PC-9 (cell line): ENCODE data around the gene C4BPA. TPM values are rescaled to one million over a fixed set of nuclear protein-coding genes. Genes with fewer than 3 reads are reported as not detected.

Experiments
- BruUV-seq: library from RNA; stranded (reverse); fragments of 400-500 nt; replicated peaks from 2 replicates; lab custom pipeline; 2021; lab: Mats Ljungman, UMichigan
- CTCF ChIA-PET: fragments of 300-600 bp; sonication (Branson Sonifier 250); formaldehyde crosslinking; loops from one replicate; lab custom pipeline; 2022; ENCODE audit warnings: antibody characterized with exemption; lab: Charles Lee
- POLR2A ChIA-PET: fragments of 300-600 bp; sonication (Branson Sonifier 250); formaldehyde crosslinking; loops from one replicate; lab custom pipeline; 2022; ENCODE audit warnings: antibody characterized with exemption; ENCODE audit not compliant: unreplicated experiment; lab: Charles Lee
- DNase-seq, 2 experiments: peaks; one replicate each; pipeline versions ENCODE4 v3.0.0 to v3.0.0-alpha.2; 2015 to 2022; ENCODE audit warnings: mixed read lengths in 1 of 2
- H2AFZ ChIP-seq: fragments of 200-600 bp; sonication (generic); 2 replicates; pipeline ENCODE4 v1.8.1; 2017; ENCODE audit warnings: antibody characterized with exemption
- H3F3A ChIP-seq: fragments of 200-600 bp; sonication (generic); 2 replicates; pipeline ENCODE4 v1.8.1; 2017; ENCODE audit warnings: antibody characterized with exemption, mild to moderate bottlenecking, low read depth; ENCODE audit not compliant: insufficient read depth
- H3K27ac ChIP-seq: fragments of 200-600 bp; sonication (generic); 2 replicates; pipeline ENCODE4 v1.6.1; 2016; ENCODE audit warnings: mixed run types
- H3K27me3 ChIP-seq: fragments of 200-600 bp; sonication (generic); 2 replicates; pipeline ENCODE4 v1.6.1; 2016; ENCODE audit warnings: low read depth, mixed run types; ENCODE audit not compliant: insufficient read depth
- H3K36me3 ChIP-seq: fragments of 200-600 bp; sonication (generic); 2 replicates; pipeline ENCODE4 v1.6.1; 2016; ENCODE audit warnings: low read depth, mixed run types
- H3K4me1 ChIP-seq: fragments of 200-600 bp; sonication (generic); replicated peaks from 2 replicates; pipeline ENCODE4 v1.6.1; 2016; ENCODE audit warnings: mixed run types; ENCODE audit not compliant: insufficient read depth
- H3K4me2 ChIP-seq: fragments of 200-600 bp; sonication (generic); 2 replicates; pipeline ENCODE4 v1.6.1; 2017; ENCODE audit warnings: mixed run types
- H3K4me3 ChIP-seq: fragments of 200-600 bp; sonication (generic); 2 replicates; pipeline ENCODE4 v1.6.1; 2016; ENCODE audit warnings: mixed run types
- H3K79me2 ChIP-seq: fragments of 200-600 bp; sonication (generic); 2 replicates; pipeline ENCODE4 v1.6.1; 2017; ENCODE audit warnings: low read depth, mixed run types
- H3K9me2 ChIP-seq: fragments of 200-600 bp; sonication (generic); 2 replicates; pipeline ENCODE4 v1.8.1; 2017; ENCODE audit warnings: mild to moderate bottlenecking; ENCODE audit not compliant: insufficient read depth
- H3K9me3 ChIP-seq: fragments of 200-600 bp; sonication (generic); 2 replicates; pipeline ENCODE4 v1.8.1; 2016; ENCODE audit warnings: low read depth; ENCODE audit not compliant: insufficient read depth
- H4K20me1 ChIP-seq: fragments of 200-600 bp; sonication (generic); 2 replicates; pipeline ENCODE4 v1.8.1; 2017; ENCODE audit not compliant: insufficient read depth
- EZH2 ChIP-seq: fragments of 200-600 bp; sonication (generic); IDR thresholded peaks from 2 replicates; pipeline ENCODE4 v1.8.0; 2017; ENCODE audit warnings: antibody characterized with exemption, low read depth
- intact Hi-C: fragments of 100-400 bp; cut with micrococcal nuclease; formaldehyde crosslinking; loops from one replicate; pipeline ENCODE4 v1.10.0; 2022; ENCODE audit not compliant: unreplicated experiment
- total RNA-seq: library from RNA; stranded (reverse); gene quantifications from 2 replicates; pipeline ENCODE4 v1.2.3, GENCODE V29; 2021
- TF ChIP-seq, protein P1 (sequence below): fragments of 200-600 bp; sonication (generic); conservative IDR thresholded peaks from 2 replicates; pipeline ENCODE4 v1.6.1; 2017; ENCODE audit warnings: mixed run types, antibody characterized with exemption, mild to moderate bottlenecking, moderate library complexity

Gene C4BPA
- total RNA-seq, 1 experiment from 2014 or later, result not detected

DNA sequence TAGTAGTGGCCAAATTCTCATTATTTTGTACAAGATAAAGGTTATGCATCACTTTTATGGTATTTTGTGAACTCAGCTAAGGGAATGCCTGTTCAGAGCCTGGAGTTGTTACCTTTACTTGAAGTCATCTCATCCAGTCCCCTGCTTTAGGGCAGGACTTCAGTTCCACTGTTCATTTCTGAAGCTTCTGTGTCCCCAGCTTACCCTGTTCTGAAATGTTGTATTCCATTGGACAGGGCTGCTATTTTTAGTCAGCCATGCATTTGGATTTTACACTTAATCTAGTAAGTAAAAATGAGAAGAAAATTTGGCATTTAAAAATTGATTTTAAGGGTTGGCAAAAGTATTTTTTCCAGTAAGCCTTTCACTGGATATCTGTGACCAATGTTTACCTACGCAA, 27.0 kb upstream of the C4BPA start:
- no peak overlapping the region for H3K27ac ChIP-seq
- no peaks in the 10 kb centered on the region for H3K79me2 ChIP-seq
- POLR2A ChIA-PET, result no interaction called here
- no peaks in the 10 kb centered on the region; the same call in 1 of the 2 replicates for H3K36me3 ChIP-seq
- H3K4me1 ChIP-seq, result no peaks in the 10 kb centered on the region
- no peak overlapping the region for H3K4me2 ChIP-seq
- no peaks in the 10 kb centered on the region for H3K9me3 ChIP-seq
- BruUV-seq, result no TSS peak
- no peaks in the 10 kb centered on the region; the same call in 1 of the 2 replicates for H3F3A ChIP-seq
- no peaks in the 10 kb centered on the region for H3K9me2 ChIP-seq
- CTCF ChIA-PET, result no interaction called here
- intact Hi-C loops, result loop anchor here (1.0 to 5.0 kb wide), 6 partner anchors 27 to 470 kb away; no protein-coding TSS in a partner anchor
- TF ChIP-seq, protein P1, sequence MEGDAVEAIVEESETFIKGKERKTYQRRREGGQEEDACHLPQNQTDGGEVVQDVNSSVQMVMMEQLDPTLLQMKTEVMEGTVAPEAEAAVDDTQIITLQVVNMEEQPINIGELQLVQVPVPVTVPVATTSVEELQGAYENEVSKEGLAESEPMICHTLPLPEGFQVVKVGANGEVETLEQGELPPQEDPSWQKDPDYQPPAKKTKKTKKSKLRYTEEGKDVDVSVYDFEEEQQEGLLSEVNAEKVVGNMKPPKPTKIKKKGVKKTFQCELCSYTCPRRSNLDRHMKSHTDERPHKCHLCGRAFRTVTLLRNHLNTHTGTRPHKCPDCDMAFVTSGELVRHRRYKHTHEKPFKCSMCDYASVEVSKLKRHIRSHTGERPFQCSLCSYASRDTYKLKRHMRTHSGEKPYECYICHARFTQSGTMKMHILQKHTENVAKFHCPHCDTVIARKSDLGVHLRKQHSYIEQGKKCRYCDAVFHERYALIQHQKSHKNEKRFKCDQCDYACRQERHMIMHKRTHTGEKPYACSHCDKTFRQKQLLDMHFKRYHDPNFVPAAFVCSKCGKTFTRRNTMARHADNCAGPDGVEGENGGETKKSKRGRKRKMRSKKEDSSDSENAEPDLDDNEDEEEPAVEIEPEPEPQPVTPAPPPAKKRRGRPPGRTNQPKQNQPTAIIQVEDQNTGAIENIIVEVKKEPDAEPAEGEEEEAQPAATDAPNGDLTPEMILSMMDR, result no peak
- no peak for TF ChIP-seq EZH2
- H3K27me3 ChIP-seq, result no peaks in the 10 kb centered on the region
- H2AFZ ChIP-seq, result no peak overlapping the region
- H3K4me3 ChIP-seq, result no peak overlapping the region
- no peaks in the 10 kb centered on the region for H4K20me1 ChIP-seq
- DNase-seq, result no peak

DNA sequence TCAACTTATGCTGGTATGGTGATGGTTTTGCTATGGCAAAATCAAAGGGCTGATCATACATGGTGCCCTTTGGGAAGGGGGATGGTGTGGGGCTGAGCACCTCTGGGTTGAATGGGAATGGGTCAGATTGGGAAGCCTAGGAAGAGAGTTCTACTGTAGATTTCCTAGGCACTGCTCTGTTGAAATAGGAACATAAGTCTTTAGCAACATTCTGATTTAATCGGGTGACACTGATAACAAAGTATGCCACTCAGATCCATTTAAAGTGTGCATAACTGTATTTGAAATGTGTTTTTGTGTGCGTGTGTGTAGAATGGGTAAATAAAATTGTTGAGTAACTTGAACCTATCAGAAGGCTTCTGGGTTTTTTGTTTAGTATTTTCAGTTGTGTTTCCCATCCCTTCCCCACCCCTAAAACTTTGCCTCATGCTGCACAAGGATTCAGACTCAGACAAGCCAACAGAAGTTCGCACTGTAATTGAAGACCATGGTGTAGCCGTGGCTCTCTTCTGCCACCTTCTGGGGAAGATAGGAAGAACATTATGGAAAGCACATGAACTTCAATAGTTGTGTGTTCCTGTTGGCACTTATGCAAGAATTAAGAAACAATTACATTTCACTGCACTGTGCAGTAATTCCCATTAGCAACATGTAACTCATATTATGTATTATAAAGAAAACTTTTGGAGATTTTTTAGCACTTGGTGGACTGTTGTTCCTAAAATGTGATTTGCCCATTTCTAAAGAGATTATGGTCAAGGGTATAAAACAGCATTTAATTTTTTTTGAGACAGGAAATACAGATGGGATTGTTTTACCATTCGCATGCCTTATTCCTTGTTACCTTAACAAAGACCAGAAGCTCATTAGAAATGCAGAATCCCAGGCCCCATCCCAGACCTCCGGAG, 26.3 kb upstream of the C4BPA start:
- H3F3A ChIP-seq, result peaks cover 2% of the 10 kb centered on the region; the same call in 1 of the 2 replicates
- no peaks in the 10 kb centered on the region for H3K27me3 ChIP-seq
- intact Hi-C loops, result loop anchor here (1.0 to 5.0 kb wide), 7 partner anchors 27 to 470 kb away; no protein-coding TSS in a partner anchor
- ChIA-PET POLR2A (no interaction called here), CTCF (no interaction called here)
- no peak overlapping the region for H2AFZ ChIP-seq
- DNase-seq, result peak; percentile 61 to 67
- BruUV-seq, result no TSS peak
- no peaks in the 10 kb centered on the region for H3K36me3 ChIP-seq
- no peak for TF ChIP-seq EZH2
- TF ChIP-seq, protein P1, result peak; percentile 95
- H3K27ac ChIP-seq, result no peak overlapping the region
- no peaks in the 10 kb centered on the region for H3K79me2 ChIP-seq
- no peaks in the 10 kb centered on the region for H3K9me3 ChIP-seq
- H3K4me3 ChIP-seq, result no peak overlapping the region
- H4K20me1 ChIP-seq, result no peaks in the 10 kb centered on the region
- no peak overlapping the region for H3K4me2 ChIP-seq
- H3K4me1 ChIP-seq, result no peaks in the 10 kb centered on the region
- H3K9me2 ChIP-seq, result no peaks in the 10 kb centered on the region

DNA sequence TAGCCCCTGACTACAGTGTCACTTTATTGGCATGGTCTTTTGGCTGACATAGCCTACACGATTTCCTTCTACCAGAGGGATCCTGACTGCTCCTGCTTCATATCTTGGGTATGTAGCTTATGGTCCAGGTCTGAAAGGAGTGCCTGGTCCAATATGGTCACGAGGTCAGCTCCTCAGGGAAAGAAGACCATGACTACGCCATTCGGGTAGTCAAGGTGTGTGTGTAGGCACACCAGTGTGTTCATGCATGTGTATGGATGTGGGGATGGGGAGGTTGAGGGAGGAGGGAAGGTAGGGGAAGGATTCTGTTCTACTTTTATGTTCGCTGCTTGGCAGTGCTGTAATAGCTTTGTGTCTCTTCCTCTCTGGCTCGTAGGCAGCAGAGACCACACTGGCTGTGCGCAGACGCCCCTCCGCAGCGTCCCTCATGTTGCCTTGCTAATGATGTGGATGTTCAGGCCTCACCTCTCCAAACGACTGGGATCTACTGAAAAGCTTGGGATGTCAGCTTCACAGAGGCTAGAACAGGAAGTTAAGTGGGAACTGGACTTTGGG, 25.4 kb upstream of the C4BPA start:
- Histone ChIP-seq H3K4me3 (no peak overlapping the region), H3F3A (peaks cover 4% of the 10 kb centered on the region; the same call in 1 of the 2 replicates), H3K27me3 (no peaks in the 10 kb centered on the region), H3K9me3 (no peaks in the 10 kb centered on the region), H3K79me2 (no peaks in the 10 kb centered on the region), H4K20me1 (no peaks in the 10 kb centered on the region), H3K4me1 (no peaks in the 10 kb centered on the region), H3K4me2 (no peak overlapping the region), H3K9me2 (no peaks in the 10 kb centered on the region), H2AFZ (no peak overlapping the region), H3K27ac (no peak overlapping the region), H3K36me3 (no peaks in the 10 kb centered on the region)
- ChIA-PET CTCF (no interaction called here), POLR2A (no interaction called here)
- intact Hi-C loops, result loop anchor here (2.0 to 5.0 kb wide), 4 partner anchors 96 to 471 kb away; no protein-coding TSS in a partner anchor
- no TSS peak for BruUV-seq
- DNase-seq, result no peak
- no peak for TF ChIP-seq EZH2
- TF ChIP-seq, protein P1, result no peak
